Activated naive CD8-positive, alpha-beta T cell (primary cell): ENCODE results near the gene TRIB2.
A peak's percentile ranks its signal among the peaks of the same experiment; 100 is the strongest.
"Not testable (repeated sequence)": the region's sequence is repeated elsewhere in the genome, so short reads cannot be mapped to it uniquely, and the experiment has no call there.

Experiments used
- H3K27ac Mint-ChIP-seq: one replicate; pipeline ENCODE4 v1.8.0; 2021; ENCODE audit warnings: mixed read lengths
- H3K27me3 Mint-ChIP-seq: one replicate; pipeline ENCODE4 v1.8.0; 2021; ENCODE audit warnings: mixed read lengths
- H3K36me3 Mint-ChIP-seq: one replicate; pipeline ENCODE4 v1.8.0; 2021; ENCODE audit warnings: mixed read lengths
- H3K4me1 Mint-ChIP-seq: one replicate; pipeline ENCODE4 v1.8.0; 2021; ENCODE audit warnings: low read depth, mixed read lengths
- H3K4me3 Mint-ChIP-seq: one replicate; pipeline ENCODE4 v1.8.0; 2021; ENCODE audit warnings: mild to moderate bottlenecking, mixed read lengths
- H3K9me3 Mint-ChIP-seq: one replicate; pipeline ENCODE4 v1.8.0; 2021; ENCODE audit warnings: low read depth, mixed read lengths

Gene TRIB2

DNA sequence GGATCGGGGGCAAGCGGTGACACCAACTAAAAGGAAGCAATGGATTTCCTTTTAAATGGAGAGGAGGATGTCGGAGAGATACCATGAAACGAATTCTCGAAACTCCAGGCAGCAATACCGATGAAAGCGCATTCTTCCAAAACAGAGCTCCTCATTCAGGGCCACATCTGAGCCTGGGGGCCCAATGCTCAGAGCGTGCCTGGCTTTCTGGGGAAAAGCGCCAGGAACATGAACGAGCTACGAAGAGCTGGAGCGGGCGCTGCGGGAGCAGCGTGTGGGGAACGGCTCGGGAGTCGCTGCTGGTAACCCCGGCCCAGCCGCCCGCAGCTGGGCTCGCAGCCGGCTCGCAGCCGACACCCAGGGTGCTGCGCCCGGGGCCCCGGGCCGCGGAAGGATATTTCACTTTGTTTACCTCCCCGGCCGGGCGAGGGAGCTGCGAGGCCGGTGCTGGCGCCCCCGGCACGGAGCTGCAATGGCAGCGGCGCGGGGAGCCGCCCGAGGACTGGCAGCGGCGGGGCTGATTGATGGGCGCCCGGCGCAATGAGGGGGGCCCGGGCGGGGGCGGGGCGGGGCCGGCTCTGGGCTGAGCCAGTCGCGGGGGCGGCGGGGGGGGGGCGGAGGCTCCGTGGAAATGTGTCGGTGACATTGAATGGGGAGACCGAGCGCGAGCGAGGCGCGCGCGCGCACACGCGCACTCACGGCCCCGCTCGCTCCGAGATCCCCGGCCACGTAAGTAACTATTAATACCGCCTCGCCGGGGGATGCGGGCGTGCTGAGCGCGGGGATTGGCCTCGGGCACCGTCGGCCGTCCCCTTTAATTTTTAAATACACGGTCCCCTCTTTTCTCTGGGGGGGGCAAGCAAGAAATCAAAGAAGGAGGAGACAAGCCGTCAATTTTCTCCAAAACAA lies at the start of gene TRIB2:
TSS of gene TRIB2 (plus strand) at position 655 of the 909 bp plus-strand sequence. CDS start 1,372 bp downstream, outside the sequence.
- Mint-ChIP-seq H3K36me3 (no peaks in the 10 kb centered on the region), H3K4me1 (peaks cover 47% of the 10 kb centered on the region), H3K9me3 (no peaks in the 10 kb centered on the region)

DNA sequence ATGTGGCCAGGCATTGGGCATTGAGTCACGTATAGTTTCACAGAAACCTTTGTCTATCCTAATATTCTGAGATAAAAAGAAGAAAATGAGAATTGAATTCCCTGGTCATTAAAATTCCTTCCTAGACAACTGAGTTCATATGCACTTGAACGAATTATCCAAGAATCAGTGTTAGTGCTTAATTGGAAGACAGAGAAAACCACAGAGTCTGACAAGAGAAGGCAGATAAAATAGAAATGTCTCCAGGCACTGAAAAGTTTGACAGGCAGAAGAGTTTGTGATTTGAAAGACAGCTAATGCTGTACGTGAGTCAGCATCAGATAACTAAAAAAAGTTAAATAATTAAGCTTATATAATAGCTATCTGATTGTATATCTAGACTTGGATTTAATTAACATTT lies 47.7 kb upstream of the TRIB2 start:
- H3K27ac Mint-ChIP-seq, result no peak overlapping the region
- peaks cover 6% of the 10 kb centered on the region for H3K9me3 Mint-ChIP-seq
- no peak overlapping the region for H3K4me3 Mint-ChIP-seq
- no peaks in the 10 kb centered on the region for H3K27me3 Mint-ChIP-seq
- H3K4me1 Mint-ChIP-seq, result no peaks in the 10 kb centered on the region
- peaks cover 7% of the 10 kb centered on the region for H3K36me3 Mint-ChIP-seq

More for the DNA sequence above, at the start of gene TRIB2:
- Mint-ChIP-seq H3K4me3 (peak within 1 kb of the TSS; percentile 96), H3K27ac (peak within 1 kb of the TSS; percentile 91), H3K27me3 (no peaks in the 10 kb centered on the region)

DNA sequence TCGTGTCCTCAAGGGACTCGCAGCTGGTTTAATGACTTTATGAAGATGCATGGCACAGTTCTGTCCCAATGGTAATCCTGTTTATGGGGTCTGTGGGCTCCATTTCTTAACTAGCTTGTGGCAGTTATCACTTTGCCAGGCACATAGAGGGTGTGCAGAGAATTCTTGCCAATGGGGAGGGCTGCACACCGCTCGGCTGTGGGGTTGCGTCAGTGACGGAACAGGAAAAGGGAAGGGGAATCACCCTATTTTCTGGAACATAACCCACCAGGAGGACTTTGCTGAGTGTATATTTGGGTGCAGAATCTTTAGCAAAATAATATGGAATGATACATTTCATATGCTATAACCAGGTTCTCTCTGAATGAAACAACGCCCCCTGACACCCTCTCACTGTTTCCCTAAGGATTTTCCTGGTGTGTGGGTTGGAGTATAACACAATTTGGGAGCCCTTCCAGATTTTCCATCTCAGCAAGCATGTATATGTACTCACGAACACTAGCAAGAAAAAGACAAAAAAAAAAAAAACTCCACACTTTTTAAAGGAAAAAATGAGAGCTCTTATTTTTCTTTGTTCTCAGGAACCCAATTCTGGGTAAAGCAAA lies 43.9 kb upstream of the TRIB2 start:
- H3K4me1 Mint-ChIP-seq, result no peaks in the 10 kb centered on the region
- H3K9me3 Mint-ChIP-seq, result no peaks in the 10 kb centered on the region
- no peaks in the 10 kb centered on the region for H3K36me3 Mint-ChIP-seq
- no peak overlapping the region for H3K4me3 Mint-ChIP-seq
- no peak overlapping the region for H3K27ac Mint-ChIP-seq
- no peaks in the 10 kb centered on the region for H3K27me3 Mint-ChIP-seq

DNA sequence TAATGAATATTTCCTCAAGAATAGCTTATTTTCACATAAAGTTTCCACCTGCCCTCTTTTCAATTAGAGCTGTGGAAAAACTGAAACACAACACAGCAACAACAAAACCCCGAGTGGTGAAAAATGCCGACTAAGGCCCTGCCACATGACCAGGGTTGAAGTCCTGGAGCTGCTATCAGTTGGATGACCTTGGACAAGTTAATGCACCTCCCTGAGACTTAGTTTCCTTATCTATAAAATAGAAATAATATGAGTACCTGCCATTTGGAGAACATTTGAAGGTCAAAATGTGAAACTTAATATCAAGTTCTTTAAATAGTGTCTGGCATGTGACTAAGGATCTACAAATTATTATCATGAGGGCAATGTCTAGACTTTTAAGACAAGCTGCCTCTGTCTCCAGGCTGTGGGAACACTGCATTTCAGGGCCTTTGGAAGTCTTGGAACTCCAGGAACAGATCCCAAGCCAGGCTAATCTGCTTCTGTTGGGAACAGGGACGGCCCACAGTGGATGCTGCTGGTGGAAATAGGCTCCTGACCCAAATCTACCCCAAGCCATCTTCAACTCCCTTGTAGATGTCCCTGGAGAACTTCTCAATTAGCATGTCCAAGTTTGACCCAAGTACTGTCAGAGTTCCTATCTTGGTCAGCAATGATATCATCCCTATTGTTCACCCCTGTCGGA lies 42.0 kb upstream of the TRIB2 start:
- peaks cover 1% of the 10 kb centered on the region for H3K36me3 Mint-ChIP-seq
- peaks cover 3% of the 10 kb centered on the region for H3K9me3 Mint-ChIP-seq
- H3K27ac Mint-ChIP-seq, result no peak overlapping the region
- no peak overlapping the region for H3K4me3 Mint-ChIP-seq
- H3K27me3 Mint-ChIP-seq, result no peaks in the 10 kb centered on the region
- H3K4me1 Mint-ChIP-seq, result no peaks in the 10 kb centered on the region

DNA sequence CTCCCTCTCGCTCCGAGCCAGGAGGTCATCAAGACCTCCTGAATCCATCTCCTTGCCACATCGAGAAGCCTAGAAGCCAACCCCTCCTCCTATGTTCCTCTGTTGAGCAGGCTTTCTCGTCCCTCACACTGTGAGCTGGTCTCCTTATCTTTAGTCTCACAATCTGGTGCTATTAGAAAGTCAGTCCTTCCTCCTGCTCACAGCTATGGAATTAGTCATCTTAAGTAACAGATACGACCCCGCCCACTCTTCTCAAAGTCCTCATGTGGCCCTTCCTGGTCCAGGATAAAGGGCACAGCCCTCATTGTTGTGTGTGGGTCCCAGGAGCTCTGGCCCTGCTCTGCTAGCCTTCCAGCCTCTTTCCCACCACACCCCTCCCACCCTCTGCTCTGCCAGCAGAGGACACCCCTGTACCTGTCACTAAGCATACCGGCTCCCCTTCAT lies 41.4 kb upstream of the TRIB2 start:
- Mint-ChIP-seq H3K4me3 (no peak overlapping the region), H3K4me1 (no peaks in the 10 kb centered on the region), H3K9me3 (peaks cover 8% of the 10 kb centered on the region), H3K27me3 (no peaks in the 10 kb centered on the region), H3K27ac (no peak overlapping the region), H3K36me3 (peaks cover 4% of the 10 kb centered on the region)

DNA sequence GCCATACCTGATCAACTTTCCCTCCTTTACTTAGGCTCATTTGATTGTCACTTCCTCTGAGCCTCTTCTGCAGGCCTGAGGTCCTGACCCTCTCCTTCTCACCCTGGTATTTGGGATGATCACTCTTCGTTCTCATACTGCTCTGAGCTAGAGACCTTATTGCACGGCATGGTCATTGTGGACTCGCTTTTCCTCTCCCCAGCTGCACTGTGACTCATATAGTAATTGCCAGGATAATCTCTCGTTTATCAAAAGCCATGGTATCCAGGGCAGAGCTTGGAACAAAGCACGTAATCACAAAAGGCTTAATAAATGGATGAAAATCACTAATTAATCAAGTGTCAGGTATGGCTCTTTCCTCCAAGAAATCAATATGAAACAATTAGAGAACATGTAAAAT lies 40.9 kb upstream of the TRIB2 start:
- no peaks in the 10 kb centered on the region for H3K27me3 Mint-ChIP-seq
- H3K9me3 Mint-ChIP-seq, result peaks cover 8% of the 10 kb centered on the region
- no peaks in the 10 kb centered on the region for H3K4me1 Mint-ChIP-seq
- H3K27ac Mint-ChIP-seq, result no peak overlapping the region
- H3K4me3 Mint-ChIP-seq, result no peak overlapping the region
- peaks cover 4% of the 10 kb centered on the region for H3K36me3 Mint-ChIP-seq

DNA sequence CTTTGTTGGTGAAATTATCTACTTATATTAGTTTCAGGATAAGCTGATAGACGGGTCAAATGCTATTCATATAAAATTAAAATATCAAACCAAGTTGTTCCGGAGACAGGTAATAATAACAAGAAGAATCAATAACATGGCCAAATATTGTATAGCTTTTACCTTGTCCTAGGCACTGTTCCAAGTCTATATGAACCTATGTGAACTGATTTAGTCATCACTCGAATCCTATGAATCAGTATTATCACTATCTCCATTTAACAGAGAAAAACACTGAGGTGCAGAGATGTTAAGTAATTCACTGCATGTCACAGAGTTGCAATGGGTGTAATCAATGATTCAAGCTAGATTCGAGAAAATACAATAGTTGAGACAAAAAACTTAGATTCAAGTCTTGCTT lies 40.0 kb upstream of the TRIB2 start:
- H3K4me1 Mint-ChIP-seq, result no peaks in the 10 kb centered on the region
- H3K36me3 Mint-ChIP-seq, result peaks cover 4% of the 10 kb centered on the region
- H3K4me3 Mint-ChIP-seq, result no peak overlapping the region
- H3K9me3 Mint-ChIP-seq, result peaks cover 8% of the 10 kb centered on the region
- no peak overlapping the region for H3K27ac Mint-ChIP-seq
- no peaks in the 10 kb centered on the region for H3K27me3 Mint-ChIP-seq

DNA sequence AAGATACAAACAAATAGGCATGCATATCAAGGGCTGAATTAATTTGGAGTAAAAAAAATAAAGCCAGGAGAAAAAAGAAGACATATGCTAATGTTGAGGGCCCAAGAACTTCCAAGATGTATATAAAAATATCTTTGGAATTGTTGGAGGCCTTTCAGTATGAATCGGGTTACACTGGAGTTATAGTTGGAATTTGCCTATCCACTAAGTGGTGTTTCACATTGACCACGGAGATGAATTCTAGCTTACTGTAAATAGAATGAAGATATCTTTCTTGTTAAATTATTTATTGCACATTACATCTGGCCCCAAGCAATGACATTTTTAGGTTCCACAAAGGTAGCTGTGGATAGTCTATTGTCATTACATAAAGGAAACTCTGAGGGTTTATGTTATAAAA lies 38.5 kb upstream of the TRIB2 start:
- H3K9me3 Mint-ChIP-seq, result peaks cover 8% of the 10 kb centered on the region
- no peaks in the 10 kb centered on the region for H3K4me1 Mint-ChIP-seq
- no peak overlapping the region for H3K27ac Mint-ChIP-seq
- no peaks in the 10 kb centered on the region for H3K27me3 Mint-ChIP-seq
- H3K36me3 Mint-ChIP-seq, result peaks cover 4% of the 10 kb centered on the region
- no peak overlapping the region for H3K4me3 Mint-ChIP-seq

DNA sequence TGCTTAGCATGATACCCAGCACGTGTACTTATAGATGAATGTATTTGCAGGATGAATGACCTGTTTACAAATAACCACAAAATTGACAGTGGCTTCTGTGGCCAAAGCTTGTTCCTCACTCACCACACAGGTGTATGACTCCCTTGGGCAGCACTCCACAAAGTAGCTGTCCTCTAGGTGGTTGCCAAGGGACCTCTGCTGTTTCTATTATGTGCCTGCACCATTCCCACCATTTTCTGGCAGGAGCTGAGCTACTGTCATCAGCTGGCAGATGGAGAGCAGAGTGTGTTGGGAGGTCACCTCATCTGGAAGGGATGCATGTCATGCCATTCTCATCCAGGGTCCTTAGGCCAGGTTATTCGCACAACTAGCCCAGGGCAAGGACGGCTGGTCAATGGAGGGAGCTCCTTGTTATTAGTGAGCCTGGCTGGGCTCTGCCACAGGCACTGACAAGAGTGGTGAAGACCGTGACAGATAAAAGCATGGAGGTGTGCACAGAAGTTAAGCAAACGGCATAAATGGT lies 37.1 kb upstream of the TRIB2 start:
- no peak overlapping the region for H3K4me3 Mint-ChIP-seq
- peaks cover 1% of the 10 kb centered on the region for H3K4me1 Mint-ChIP-seq
- H3K27me3 Mint-ChIP-seq, result no peaks in the 10 kb centered on the region
- H3K36me3 Mint-ChIP-seq, result peaks cover 4% of the 10 kb centered on the region
- peaks cover 8% of the 10 kb centered on the region for H3K9me3 Mint-ChIP-seq
- H3K27ac Mint-ChIP-seq, result no peak overlapping the region

DNA sequence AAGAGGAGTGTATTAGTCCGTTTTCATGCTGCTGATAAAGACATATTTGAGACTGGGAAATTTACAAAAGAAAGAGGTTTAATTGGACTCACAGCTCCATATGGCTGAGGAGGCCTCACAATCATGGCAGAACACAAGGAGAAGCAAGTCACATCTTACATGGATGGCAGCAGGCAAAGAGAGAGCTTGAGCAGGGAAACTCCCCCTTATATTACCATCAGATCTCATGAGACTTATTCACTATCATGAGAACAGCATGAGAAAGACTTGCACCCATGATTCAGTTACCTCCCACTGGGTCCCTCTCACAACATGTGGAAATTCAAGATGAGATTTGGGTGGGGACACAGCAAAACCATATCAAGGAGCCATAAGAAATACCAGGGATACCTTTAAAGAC lies 36.6 kb upstream of the TRIB2 start:
- not testable (repeated sequence) for H3K27me3 Mint-ChIP-seq, H3K4me3 Mint-ChIP-seq, H3K9me3 Mint-ChIP-seq, H3K4me1 Mint-ChIP-seq, H3K36me3 Mint-ChIP-seq, H3K27ac Mint-ChIP-seq

DNA sequence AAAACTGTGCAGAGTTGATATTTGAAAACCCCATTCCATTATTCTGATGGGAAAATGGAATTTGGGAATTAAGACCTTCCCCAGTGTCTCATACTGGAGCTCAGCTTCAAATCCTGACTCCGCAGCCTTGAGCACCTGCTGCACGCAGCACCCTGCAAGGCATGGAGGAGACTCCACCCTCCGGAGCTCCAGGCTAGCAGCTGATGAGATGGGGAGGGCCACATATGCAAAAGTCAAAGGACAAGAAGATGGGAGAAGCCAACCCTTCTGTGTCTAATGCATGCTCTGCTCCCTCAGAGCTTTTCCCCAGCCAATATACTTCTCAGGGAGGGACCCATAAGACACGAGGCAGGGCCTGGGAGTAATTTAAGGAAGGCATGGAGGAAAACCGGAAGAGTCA lies 34.7 kb upstream of the TRIB2 start:
- H3K4me3 Mint-ChIP-seq, result no peak overlapping the region
- H3K27ac Mint-ChIP-seq, result no peak overlapping the region
- H3K36me3 Mint-ChIP-seq, result peaks cover 4% of the 10 kb centered on the region
- no peaks in the 10 kb centered on the region for H3K27me3 Mint-ChIP-seq
- H3K4me1 Mint-ChIP-seq, result peaks cover 2% of the 10 kb centered on the region
- H3K9me3 Mint-ChIP-seq, result peaks cover 8% of the 10 kb centered on the region

DNA sequence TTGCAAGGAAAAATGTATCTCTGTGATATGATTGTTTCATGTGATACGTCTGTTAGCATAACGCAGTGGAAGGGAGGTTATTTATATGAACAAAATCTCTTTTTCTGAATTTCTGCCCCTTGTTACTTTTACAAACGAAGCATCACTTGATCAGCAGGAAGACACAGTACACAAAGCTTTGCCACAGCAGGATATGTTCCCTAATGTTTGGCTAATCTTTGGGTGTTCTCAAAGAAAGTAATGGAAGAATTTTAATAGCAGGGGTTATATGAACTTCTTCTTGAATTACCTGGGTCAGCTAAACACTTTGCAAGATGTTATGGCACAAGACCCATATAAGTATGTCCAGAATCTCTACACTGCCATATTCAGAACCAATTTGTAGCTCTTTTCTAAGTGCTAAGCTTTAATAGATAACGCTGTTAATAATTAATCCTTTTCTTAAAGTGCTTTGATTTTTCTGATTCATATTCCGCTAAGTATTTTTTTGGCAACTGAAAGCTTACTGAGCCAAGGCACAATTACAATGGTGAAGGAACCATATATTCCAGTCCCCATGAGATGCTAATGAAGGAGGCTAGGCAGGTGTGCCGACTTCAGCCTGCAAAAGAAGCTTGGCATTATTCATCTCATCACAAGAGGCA lies 33.2 kb upstream of the TRIB2 start:
- no peak overlapping the region for H3K4me3 Mint-ChIP-seq
- peaks cover 8% of the 10 kb centered on the region for H3K9me3 Mint-ChIP-seq
- H3K4me1 Mint-ChIP-seq, result peaks cover 2% of the 10 kb centered on the region
- peaks cover 4% of the 10 kb centered on the region for H3K36me3 Mint-ChIP-seq
- H3K27ac Mint-ChIP-seq, result no peak overlapping the region
- H3K27me3 Mint-ChIP-seq, result no peaks in the 10 kb centered on the region

DNA sequence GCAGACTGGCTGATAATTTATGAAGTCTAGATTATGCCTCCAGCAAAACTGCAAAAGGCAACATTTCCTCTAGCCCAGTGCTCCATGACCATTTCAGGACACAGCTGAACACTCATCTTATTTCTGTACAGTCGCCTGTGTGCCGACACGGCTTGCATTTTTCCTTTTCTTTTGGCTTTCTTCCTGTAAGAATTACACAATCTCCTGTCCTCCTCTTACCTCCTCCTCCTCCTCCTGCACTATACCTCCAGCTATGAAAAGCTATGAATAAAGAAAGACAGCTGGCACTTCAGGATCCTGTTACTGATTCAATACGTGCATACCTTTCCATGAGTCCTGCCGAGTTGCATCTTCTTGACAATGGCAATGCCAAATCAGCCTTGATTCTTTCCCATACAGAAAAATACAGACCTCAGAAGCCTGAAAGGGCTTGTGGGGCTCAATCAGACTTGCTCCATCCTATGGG lies 32.2 kb upstream of the TRIB2 start:
- Mint-ChIP-seq H3K9me3 (peaks cover 8% of the 10 kb centered on the region), H3K4me1 (peaks cover 2% of the 10 kb centered on the region), H3K27me3 (no peaks in the 10 kb centered on the region), H3K4me3 (no peak overlapping the region), H3K36me3 (peaks cover 4% of the 10 kb centered on the region), H3K27ac (no peak overlapping the region)

DNA sequence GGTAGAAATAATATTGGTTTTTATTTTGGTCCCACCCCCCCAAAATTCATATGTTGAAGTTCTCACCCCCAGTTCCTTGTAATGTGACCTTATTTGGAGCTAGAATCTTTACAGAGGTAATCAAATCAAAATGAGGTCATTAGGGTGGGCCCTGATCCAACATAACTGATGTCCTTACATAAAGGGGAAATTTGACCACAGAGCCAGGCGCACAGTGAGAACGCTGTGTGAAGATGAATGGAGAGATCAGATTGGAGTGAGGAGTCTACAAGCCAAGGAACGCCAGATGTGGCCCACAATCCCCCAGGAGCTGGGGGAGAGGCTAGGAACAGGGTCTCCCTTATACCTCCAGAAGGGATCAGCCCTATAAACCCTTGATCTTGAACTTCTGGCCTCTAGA lies 31.6 kb upstream of the TRIB2 start:
- peaks cover 2% of the 10 kb centered on the region for H3K4me1 Mint-ChIP-seq
- H3K36me3 Mint-ChIP-seq, result peaks cover 2% of the 10 kb centered on the region
- no peak overlapping the region for H3K27ac Mint-ChIP-seq
- H3K9me3 Mint-ChIP-seq, result peaks cover 1% of the 10 kb centered on the region
- H3K27me3 Mint-ChIP-seq, result no peaks in the 10 kb centered on the region
- no peak overlapping the region for H3K4me3 Mint-ChIP-seq
